Stomach smooth muscle (tissue), 2 donors: ENCODE results near the gene CNNM2.
A peak's percentile ranks its signal among the peaks of the same experiment; 100 is the strongest.

Source experiments
- H3K27ac ChIP-seq: one replicate; pipeline ENCODE4 v1.7.0; 2013; ENCODE audit warnings: mild to moderate bottlenecking, low read length, inconsistent platforms
- H3K27me3 ChIP-seq, 2 donors: one replicate each; pipeline ENCODE4 v1.7.0; 2013; ENCODE audit warnings: low read length in 2 of 2; ENCODE audit not compliant: insufficient read depth in 2 of 2, control insufficient read depth in 1 of 2
- H3K36me3 ChIP-seq, 2 donors: one replicate each; pipeline ENCODE4 v1.7.0; 2013; ENCODE audit warnings: low read length in 2 of 2; ENCODE audit not compliant: control insufficient read depth in 2 of 2, insufficient read depth in 2 of 2
- H3K4me1 ChIP-seq: one replicate; pipeline ENCODE4 v1.7.0; 2013; ENCODE audit warnings: low read length; ENCODE audit not compliant: control insufficient read depth, insufficient read depth
- H3K4me3 ChIP-seq, 2 donors: one replicate each; pipeline ENCODE4 v1.7.0; 2013; ENCODE audit warnings: low read length in 2 of 2
- H3K9ac ChIP-seq, 2 donors: one replicate each; pipeline ENCODE4 v1.7.0; 2013; ENCODE audit warnings: low read length in 2 of 2, mild to moderate bottlenecking in 1 of 2
- H3K9me3 ChIP-seq, 2 donors: one replicate each; pipeline ENCODE4 v1.7.0; 2013; ENCODE audit warnings: low read length in 2 of 2; ENCODE audit not compliant: control insufficient read depth in 2 of 2
- donor health status: healthy.
- donor health status: Pancreatic carcinoma.

The CNNM2 gene

DNA sequence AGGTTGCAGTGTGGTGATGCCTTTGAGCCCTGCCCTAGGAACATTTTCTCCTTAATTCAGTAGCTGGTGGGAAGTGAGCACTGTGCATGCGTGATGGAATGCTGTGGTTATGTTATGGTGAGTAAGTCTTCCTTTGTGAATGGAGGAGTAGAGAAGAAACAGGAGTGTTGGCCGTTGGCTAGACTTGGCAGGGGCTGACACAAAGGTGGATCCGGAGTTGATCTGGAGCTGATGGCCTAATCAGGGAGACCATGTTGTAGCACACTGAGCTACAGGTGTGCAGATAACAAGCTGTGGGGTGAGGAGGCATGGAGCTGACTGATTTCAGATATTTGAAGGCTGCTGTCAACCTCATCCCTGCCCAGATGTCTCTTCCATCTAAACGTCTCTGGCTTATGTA is 122.3 kb downstream of the CNNM2 start:
- Histone ChIP-seq H3K36me3 (no peaks in the 10 kb centered on the region), H3K4me3 (no peak overlapping the region), H3K9ac (no peak overlapping the region), H3K27ac (no peak overlapping the region), H3K9me3 (no peaks in the 10 kb centered on the region), H3K27me3 (no peaks in the 10 kb centered on the region), H3K4me1 (peaks cover 28% of the 10 kb centered on the region)

- no peak overlapping the region for H3K9ac ChIP-seq
These were observed 123.3 kb downstream of the CNNM2 start for GRCh38 chr10:103041391-103041790.

GRCh38 chr10:103042129-103042528 is 124.0 kb downstream of the CNNM2 start:
- no peak overlapping the region for H3K4me3 ChIP-seq
- H3K36me3 ChIP-seq: no peaks in the 10 kb centered on the region
- H3K4me1 ChIP-seq: peaks cover 34% of the 10 kb centered on the region
- no peaks in the 10 kb centered on the region for H3K27me3 ChIP-seq
- H3K27ac ChIP-seq: no peak overlapping the region
- H3K9me3 ChIP-seq: no peaks in the 10 kb centered on the region
- no peak overlapping the region for H3K9ac ChIP-seq

More at GRCh38 chr10:103041391-103041790, 123.3 kb downstream of the CNNM2 start:
- Histone ChIP-seq H3K27me3 (no peaks in the 10 kb centered on the region), H3K9me3 (no peaks in the 10 kb centered on the region), H3K4me3 (no peak overlapping the region), H3K4me1 (peaks cover 34% of the 10 kb centered on the region), H3K36me3 (no peaks in the 10 kb centered on the region), H3K27ac (no peak overlapping the region)

GRCh38 chr10:103042908-103043307 is 124.8 kb downstream of the CNNM2 start:
- no peaks in the 10 kb centered on the region for H3K36me3 ChIP-seq
- no peak overlapping the region for H3K4me3 ChIP-seq
- peaks cover 34% of the 10 kb centered on the region for H3K4me1 ChIP-seq
- no peak overlapping the region for H3K27ac ChIP-seq
- no peaks in the 10 kb centered on the region for H3K9me3 ChIP-seq
- no peak overlapping the region for H3K9ac ChIP-seq
- no peaks in the 10 kb centered on the region for H3K27me3 ChIP-seq

GRCh38 chr10:103044942-103045489 is 126.9 kb downstream of the CNNM2 start:
- H3K4me3 ChIP-seq: peak overlapping the region; percentile 46 to 54
- no peaks in the 10 kb centered on the region for H3K9me3 ChIP-seq

DNA sequence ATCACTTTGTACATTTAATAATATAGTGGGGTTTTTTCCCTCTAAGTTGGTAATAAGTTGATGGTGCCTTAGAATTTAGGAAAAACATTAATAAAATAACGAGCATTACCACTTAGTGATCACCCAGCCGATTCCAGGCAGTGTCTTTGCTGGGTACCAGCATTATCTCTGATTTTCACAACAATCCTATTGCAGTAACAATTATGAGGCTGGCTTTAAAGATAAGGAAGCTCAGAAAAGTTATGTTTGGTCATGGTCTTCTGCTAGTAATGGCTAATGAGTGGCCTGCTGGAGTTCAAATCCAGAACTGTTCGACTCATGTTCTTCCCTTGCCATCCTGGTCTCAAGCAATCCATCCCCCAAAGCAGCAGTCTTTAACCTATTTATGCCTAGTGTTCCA is 127.9 kb downstream of the CNNM2 start:
- Histone ChIP-seq H3K27ac (no peak overlapping the region), H3K36me3 (peaks cover 0 to 3% of the 10 kb centered on the region in 2 donors), H3K9ac (no peak overlapping the region), H3K27me3 (no peaks in the 10 kb centered on the region), H3K9me3 (no peaks in the 10 kb centered on the region), H3K4me1 (peaks cover 22% of the 10 kb centered on the region), H3K4me3 (no peak overlapping the region)

More at GRCh38 chr10:103044942-103045489, 126.9 kb downstream of the CNNM2 start:
- Histone ChIP-seq H3K36me3 (no peaks in the 10 kb centered on the region), H3K4me1 (peaks cover 28% of the 10 kb centered on the region), H3K9ac (peak overlapping the region in 1 of 2 donors; percentile 13), H3K27ac (peak overlapping the region; percentile 58), H3K27me3 (no peaks in the 10 kb centered on the region)

DNA sequence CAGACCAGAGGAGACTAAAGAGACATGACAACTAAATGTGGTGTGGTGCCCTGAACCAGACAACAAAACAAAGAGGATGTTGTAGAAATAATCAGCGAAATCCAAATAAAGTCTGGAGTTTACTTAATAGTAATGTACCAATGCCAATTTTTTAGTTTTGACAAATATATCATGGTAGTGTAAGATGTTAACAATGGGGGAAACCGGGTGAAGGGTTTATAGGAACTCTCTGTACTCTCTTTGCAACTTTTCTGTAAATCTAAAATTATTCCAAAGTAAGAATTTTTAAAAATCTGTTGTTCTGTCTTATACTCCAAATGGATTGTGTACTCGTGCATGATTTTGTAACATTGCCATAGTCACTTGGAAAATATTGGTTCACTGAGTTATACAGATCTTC is 129.3 kb downstream of the CNNM2 start:
- Histone ChIP-seq H3K9ac (no peak overlapping the region), H3K4me3 (no peak overlapping the region), H3K9me3 (no peaks in the 10 kb centered on the region), H3K27me3 (no peaks in the 10 kb centered on the region), H3K4me1 (peaks cover 19% of the 10 kb centered on the region), H3K36me3 (peaks cover 0 to 3% of the 10 kb centered on the region in 2 donors), H3K27ac (no peak overlapping the region)

DNA sequence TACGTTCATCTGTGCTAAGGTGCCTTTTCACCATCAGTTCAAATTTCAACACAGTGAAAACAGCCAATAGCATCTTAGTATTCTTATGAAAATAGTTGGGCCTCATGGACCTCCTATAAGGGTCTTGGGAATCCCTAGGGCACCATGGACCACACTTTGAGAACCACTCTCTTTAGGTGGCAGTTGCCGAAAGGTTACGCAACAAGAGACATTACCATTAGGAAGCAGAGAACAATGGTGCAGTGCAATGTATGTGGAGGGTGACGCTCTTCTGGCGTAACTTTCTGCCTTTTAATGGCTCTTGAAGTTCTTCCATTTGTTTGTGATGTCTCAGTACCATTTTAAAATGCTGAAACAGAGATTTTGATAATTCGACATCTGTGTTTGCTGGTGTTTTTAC is 131.1 kb downstream of the CNNM2 start:
- Histone ChIP-seq H3K27ac (no peak overlapping the region), H3K4me1 (peaks cover 25% of the 10 kb centered on the region), H3K9me3 (no peaks in the 10 kb centered on the region), H3K36me3 (peaks cover 0 to 3% of the 10 kb centered on the region in 2 donors), H3K4me3 (no peak overlapping the region), H3K27me3 (no peaks in the 10 kb centered on the region), H3K9ac (no peak overlapping the region)

DNA sequence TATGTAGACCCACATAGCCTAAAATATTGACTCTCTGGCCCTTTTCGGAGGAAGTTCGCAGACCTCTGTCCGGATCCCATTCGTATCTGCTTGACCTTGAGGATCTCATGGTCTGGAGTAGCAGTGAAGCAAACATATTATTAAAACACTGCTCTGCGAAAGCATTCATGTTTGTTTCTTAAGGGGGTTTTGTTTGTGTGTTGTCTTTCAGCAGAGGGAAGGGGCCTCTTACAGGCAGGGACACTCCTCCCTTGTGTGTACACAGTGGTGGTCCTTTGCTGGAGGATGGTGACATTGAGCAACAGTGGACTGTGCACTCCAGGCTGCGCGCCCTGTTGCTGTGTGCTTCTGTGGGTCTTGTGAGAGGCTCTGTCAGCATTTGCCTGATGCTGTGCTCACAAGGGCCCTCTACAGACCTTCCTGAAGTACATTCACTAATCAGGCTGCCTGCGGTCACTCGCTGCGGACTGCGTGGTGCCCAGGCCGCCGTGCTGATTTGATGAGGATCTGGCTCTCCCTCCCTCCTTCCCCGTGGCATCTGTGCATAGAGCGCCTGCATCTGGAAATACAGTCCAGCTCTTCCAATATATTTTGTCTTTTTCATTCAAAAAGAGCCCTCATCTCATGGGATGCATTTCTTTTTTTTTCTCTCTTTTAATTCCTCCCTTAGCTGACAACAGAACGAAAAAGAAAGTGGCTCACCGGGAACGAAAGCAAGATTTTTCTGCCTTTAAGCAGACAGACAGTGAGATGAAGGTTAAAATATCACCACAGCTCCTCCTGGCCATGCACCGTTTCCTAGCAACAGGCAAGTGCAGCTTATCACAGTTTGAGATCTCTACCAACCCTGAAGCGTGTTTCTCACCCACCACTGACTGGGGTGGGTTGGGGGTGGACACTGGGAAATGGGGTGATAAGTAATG is 135.8 kb downstream of the CNNM2 start:
- H3K36me3 ChIP-seq: peaks cover 3 to 5% of the 10 kb centered on the region in 2 donors
- H3K4me1 ChIP-seq: peaks cover 11% of the 10 kb centered on the region
- H3K27ac ChIP-seq: no peak overlapping the region
- peak overlapping the region; percentile 47 to 66 for H3K4me3 ChIP-seq
- H3K27me3 ChIP-seq: no peaks in the 10 kb centered on the region
- no peaks in the 10 kb centered on the region for H3K9me3 ChIP-seq
- no peak overlapping the region for H3K9ac ChIP-seq

DNA sequence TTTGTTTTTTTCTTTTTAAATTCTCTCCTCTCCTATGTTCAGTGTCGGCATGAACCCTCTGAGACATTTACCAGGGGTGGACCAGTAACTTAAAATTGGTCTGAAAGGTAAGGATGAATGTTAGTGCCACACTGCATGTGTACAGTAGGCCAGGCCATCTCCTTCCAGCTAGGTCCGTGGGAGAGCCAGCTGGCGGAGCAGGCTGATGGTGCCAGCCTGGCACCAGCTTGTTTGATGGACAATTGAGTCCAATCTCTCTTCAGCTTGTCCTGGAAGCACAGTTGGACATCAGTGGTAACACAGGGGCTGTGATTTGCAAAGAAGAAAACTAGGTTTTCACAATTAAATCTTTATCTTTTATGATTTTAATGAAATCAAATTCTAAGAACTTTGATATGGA is 136.5 kb downstream of the CNNM2 start:
- peaks cover 11% of the 10 kb centered on the region for H3K4me1 ChIP-seq
- H3K36me3 ChIP-seq: peaks cover 3 to 5% of the 10 kb centered on the region in 2 donors
- H3K9ac ChIP-seq: no peak overlapping the region
- H3K27me3 ChIP-seq: no peaks in the 10 kb centered on the region
- no peaks in the 10 kb centered on the region for H3K9me3 ChIP-seq
- H3K27ac ChIP-seq: no peak overlapping the region
- H3K4me3 ChIP-seq: peak overlapping the region in 1 of 2 donors; percentile 66

GRCh38 chr10:103055105-103055504 is 137.0 kb downstream of the CNNM2 start:
- peaks cover 3 to 5% of the 10 kb centered on the region in 2 donors for H3K36me3 ChIP-seq
- H3K4me1 ChIP-seq: peaks cover 11% of the 10 kb centered on the region
- H3K4me3 ChIP-seq: no peak overlapping the region
- no peaks in the 10 kb centered on the region for H3K9me3 ChIP-seq
- no peak overlapping the region for H3K27ac ChIP-seq
- no peak overlapping the region for H3K9ac ChIP-seq
- no peaks in the 10 kb centered on the region for H3K27me3 ChIP-seq
